PC-9 (cell line): ENCODE measurements around the gene ANK2.

Experiments used
- CTCF ChIP-seq: fragments of 200-600 bp; sonication (generic); conservative IDR thresholded peaks from 2 replicates; pipeline ENCODE4 v1.6.1; 2017; ENCODE audit warnings: mixed run types, antibody characterized with exemption, mild to moderate bottlenecking, moderate library complexity
- EZH2 ChIP-seq: fragments of 200-600 bp; sonication (generic); IDR thresholded peaks from 2 replicates; pipeline ENCODE4 v1.8.0; 2017; ENCODE audit warnings: antibody characterized with exemption, low read depth

GRCh38 chr4:113368056-113368455 lies 318.6 kb downstream of the ANK2 start:
- TF ChIP-seq EZH2 (no peak), CTCF (no peak)
